ENCODE measurements around the gene LPO.

DNA sequence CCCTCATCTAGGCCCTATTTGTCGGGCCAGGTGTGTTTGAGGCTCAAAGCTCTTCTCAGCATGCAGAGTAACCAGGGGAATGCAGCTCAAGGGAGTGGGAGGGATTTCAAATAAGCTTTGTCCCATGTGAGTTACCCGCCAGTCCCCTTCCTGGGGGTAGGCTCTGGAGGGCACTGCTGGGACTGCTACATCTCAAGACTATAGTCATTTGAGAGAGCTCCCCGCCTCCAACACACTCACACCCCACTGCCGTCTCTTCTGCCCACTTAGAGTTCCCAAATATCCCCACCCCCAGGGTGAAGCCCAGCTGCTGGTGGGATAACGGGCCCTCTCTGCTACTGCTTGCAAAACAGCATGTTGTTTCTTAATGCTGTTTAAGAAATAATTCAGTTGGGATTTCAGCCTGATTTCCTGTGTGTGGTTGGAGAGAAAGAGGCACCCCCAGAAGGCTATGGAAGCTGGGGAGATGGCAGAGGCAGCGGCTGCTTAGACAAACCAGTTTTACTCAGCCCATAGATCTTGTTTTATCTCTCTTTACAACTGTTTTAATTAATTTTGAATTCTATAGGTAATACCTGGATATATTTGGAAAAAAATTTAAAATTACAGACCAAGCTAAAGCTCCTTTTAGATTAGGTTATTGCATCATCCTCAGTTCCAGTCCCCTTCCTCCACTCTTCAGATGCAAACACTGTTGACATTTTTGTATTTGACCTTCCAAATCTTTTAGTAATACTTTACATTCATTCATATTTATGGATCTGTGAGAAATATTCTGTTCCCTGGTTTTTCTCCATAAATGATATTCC lies 46.4 kb downstream of the LPO start:
- TF ChIP-seq POLR2A (IDR thresholded peaks at IDR 0.05) (no peak), CTCF (IDR thresholded peaks at IDR 0.05) (no peak), POLR2AphosphoS5 (IDR thresholded peaks at IDR 0.05) (no peak)
